ENCODE data around the gene EFHB. TPM values are rescaled to one million over a fixed set of nuclear protein-coding genes. Genes with fewer than 3 reads are reported as not detected.
"Not testable (repeated sequence)": the region's sequence is repeated elsewhere in the genome, so short reads cannot be mapped to it uniquely, and the experiment has no call there.

Gene EFHB
- total RNA-seq, 4 donors from 2014 or later, result 0.89 to 2.4 (median 1.8) TPM; not detected in 1

GRCh38 chr3:19881036-19881435 is 53.0 kb downstream of the EFHB start:
- no peak for TF ChIP-seq POLR2A (IDR thresholded peaks at IDR 0.05)
- no peaks in the 10 kb centered on the region for H3K27me3 ChIP-seq
- H3K27ac ChIP-seq, result no peak overlapping the region
- H3K9me3 ChIP-seq, result no peaks in the 10 kb centered on the region
- H3K4me3 ChIP-seq, result no peak overlapping the region
- no peaks in the 10 kb centered on the region for H3K36me3 ChIP-seq
- no peak for DNase-seq (ENCODE audit: low spot score in 2 of 2)
- H3K4me1 ChIP-seq, result no peaks in the 10 kb centered on the region

GRCh38 chr3:19877656-19878055 is 56.4 kb downstream of the EFHB start:
- no peak for TF ChIP-seq EP300 (IDR thresholded peaks at IDR 0.05)
- TF ChIP-seq POLR2AphosphoS5 (IDR thresholded peaks at IDR 0.05), result no peak
- no peak for TF ChIP-seq POLR2A (IDR thresholded peaks at IDR 0.05)
- TF ChIP-seq CTCF (IDR thresholded peaks at IDR 0.05), result no peak
- Histone ChIP-seq H3K36me3 (no peaks in the 10 kb centered on the region), H3K4me1 (no peaks in the 10 kb centered on the region), H3K27ac (no peak overlapping the region), H3K4me3 (no peak overlapping the region), H3K9me3 (no peaks in the 10 kb centered on the region), H3K27me3 (no peaks in the 10 kb centered on the region)
- DNase-seq (ENCODE audit: low spot score in 2 of 2), result no peak
- 84% methylated on average over 3 of the region's 3 CpGs for WGBS

GRCh38 chr3:19866751-19867347 is 67.2 kb downstream of the EFHB start:
- WGBS, result 8% methylated on average over 7 of the region's 7 CpGs

GRCh38 chr3:19855318-19855717 is 78.7 kb downstream of the EFHB start:
- not testable (repeated sequence) for H3K4me3 ChIP-seq; H3K36me3 ChIP-seq; H3K4me1 ChIP-seq; H3K27ac ChIP-seq; DNase-seq (ENCODE audit: low spot score in 2 of 2); H3K27me3 ChIP-seq
- WGBS, result 79% methylated on average over 13 of the region's 13 CpGs
- peaks cover 14% of the 10 kb centered on the region for H3K9me3 ChIP-seq

More at GRCh38 chr3:19866751-19867347, 67.2 kb downstream of the EFHB start:
- no peak overlapping the region for H3K4me3 ChIP-seq
- no peaks in the 10 kb centered on the region for H3K27me3 ChIP-seq
- no peak for DNase-seq (ENCODE audit: low spot score in 2 of 2)
- peak; percentile 32 to 64 for TF ChIP-seq CTCF (IDR thresholded peaks at IDR 0.05)
- no peak for TF ChIP-seq POLR2AphosphoS5 (IDR thresholded peaks at IDR 0.05)
- no peak for TF ChIP-seq POLR2A (IDR thresholded peaks at IDR 0.05)
- no peak overlapping the region for H3K27ac ChIP-seq
- H3K4me1 ChIP-seq, result no peaks in the 10 kb centered on the region
- H3K36me3 ChIP-seq, result no peaks in the 10 kb centered on the region
- no peaks in the 10 kb centered on the region for H3K9me3 ChIP-seq

GRCh38 chr3:19846609-19847008 is 87.4 kb downstream of the EFHB start:
- peaks cover 11% of the 10 kb centered on the region for H3K9me3 ChIP-seq
- not testable (repeated sequence) for H3K27ac ChIP-seq; H3K27me3 ChIP-seq; H3K36me3 ChIP-seq; DNase-seq (ENCODE audit: low spot score in 2 of 2); H3K4me3 ChIP-seq; H3K4me1 ChIP-seq
- WGBS, result 94% methylated on average over 3 of the region's 7 CpGs

Other genes with a start within 250 kb of the EFHB start
- gene RAB5A, start 12.9 kb upstream of the EFHB start, total RNA-seq, result 100 to 1,000 TPM in 1 of 4 donors, 10 to 100 TPM in 3; 82.4 to 108 (median 94.4) TPM
- gene PP2D1, start 78.0 kb upstream of the EFHB start, total RNA-seq, result not detected
- gene KAT2B, start 106.2 kb upstream of the EFHB start, total RNA-seq, result 10 to 100 TPM; 35.7 to 63.7 (median 40.2) TPM

All from suprapubic skin (tissue), 4 donors.